ENCODE results near the gene AP1G2. TPM values are rescaled to one million over a fixed set of nuclear protein-coding genes. Genes with fewer than 3 reads are reported as not detected.

AP1G2 gene
- total RNA-seq, 1 donor from 2014 or later = 53.2 TPM

- H3K27ac Mint-ChIP-seq (ENCODE audit: unreplicated experiment) = no peak overlapping the region
- no peak for DNase-seq (ENCODE audit: low read depth, low spot score)
- H3K9me3 Mint-ChIP-seq = no peaks in the 10 kb centered on the region
- H3K4me3 Mint-ChIP-seq = no peak overlapping the region
- H3K36me3 Mint-ChIP-seq (ENCODE audit: low read depth) = no peaks in the 10 kb centered on the region
- no peaks in the 10 kb centered on the region for H3K27me3 Mint-ChIP-seq (ENCODE audit: low read depth)
- no peak for TF ChIP-seq CTCF (conservative IDR thresholded peaks at IDR 0.05)
- no peaks in the 10 kb centered on the region for H3K4me1 Mint-ChIP-seq
Measured at GRCh38 chr14:23513818-23514643, 53.6 kb downstream of the AP1G2 start.

- Mint-ChIP-seq H3K36me3 (ENCODE audit: low read depth) (no peaks in the 10 kb centered on the region), H3K4me3 (no peak overlapping the region), H3K27me3 (ENCODE audit: low read depth) (no peaks in the 10 kb centered on the region), H3K4me1 (no peaks in the 10 kb centered on the region), H3K27ac (ENCODE audit: unreplicated experiment) (no peak overlapping the region), H3K9me3 (no peaks in the 10 kb centered on the region)
- no peak for DNase-seq (ENCODE audit: low read depth, low spot score)
- TF ChIP-seq CTCF (conservative IDR thresholded peaks at IDR 0.05) = no peak
Measured at GRCh38 chr14:23513005-23513817, 54.4 kb downstream of the AP1G2 start.

- Mint-ChIP-seq H3K27me3 (ENCODE audit: low read depth) (no peaks in the 10 kb centered on the region), H3K9me3 (no peaks in the 10 kb centered on the region), H3K4me3 (no peak overlapping the region), H3K27ac (ENCODE audit: unreplicated experiment) (no peak overlapping the region), H3K36me3 (ENCODE audit: low read depth) (no peaks in the 10 kb centered on the region), H3K4me1 (no peaks in the 10 kb centered on the region)
- no peak for TF ChIP-seq CTCF (conservative IDR thresholded peaks at IDR 0.05)
- DNase-seq (ENCODE audit: low read depth, low spot score) = no peak
Measured at GRCh38 chr14:23512156-23512555, 55.4 kb downstream of the AP1G2 start.

Other genes with a start within 250 kb of the AP1G2 start
- gene PABPN1, start 246.3 kb downstream of the AP1G2 start, total RNA-seq = 375 and 379 TPM in 2 replicates
- gene SLC22A17, start 214.9 kb downstream of the AP1G2 start, total RNA-seq = 39.4 and 42.4 TPM in 2 replicates
- 100 and 104 TPM in 2 replicates for gene EFS, start 202.6 kb downstream of the AP1G2 start, total RNA-seq
- gene IL25, start 195.0 kb downstream of the AP1G2 start, total RNA-seq = not detected in 2 replicates
- gene CMTM5, start 190.7 kb downstream of the AP1G2 start, total RNA-seq = 2.0 and 3.1 TPM in 2 replicates
- not detected in 2 replicates for gene MYH6, start 159.5 kb downstream of the AP1G2 start, total RNA-seq
- gene MYH7, start 132.1 kb downstream of the AP1G2 start, total RNA-seq = 0.05 TPM in 1 of 2 replicates, not detected in the other
- 53.3 and 54.7 TPM in 2 replicates for gene NGDN, start 98.1 kb downstream of the AP1G2 start, total RNA-seq
- 9.9 and 11.0 TPM in 2 replicates for gene ZFHX2, start 16.0 kb downstream of the AP1G2 start, total RNA-seq
- 19.4 and 19.6 TPM in 2 replicates for gene THTPA, start 11.5 kb downstream of the AP1G2 start, total RNA-seq
- 1.3 and 1.4 TPM in 2 replicates for gene JPH4, start 11.0 kb upstream of the AP1G2 start, total RNA-seq
- not detected in 2 replicates for gene DHRS2, start 68.6 kb upstream of the AP1G2 start, total RNA-seq

Data from neural crest cell (in vitro differentiated cells).